HG03354 (cell line): Measurements from ENCODE around the gene EML6.

Experiments used
- ATAC-seq: cut with Tn5 transposase; IDR thresholded peaks from one replicate; pipeline ENCODE4 v1.9.1; 2021; ENCODE audit warnings: mild to moderate bottlenecking; ENCODE audit not compliant: unreplicated experiment, poor library complexity, severe bottlenecking

EML6 gene

DNA sequence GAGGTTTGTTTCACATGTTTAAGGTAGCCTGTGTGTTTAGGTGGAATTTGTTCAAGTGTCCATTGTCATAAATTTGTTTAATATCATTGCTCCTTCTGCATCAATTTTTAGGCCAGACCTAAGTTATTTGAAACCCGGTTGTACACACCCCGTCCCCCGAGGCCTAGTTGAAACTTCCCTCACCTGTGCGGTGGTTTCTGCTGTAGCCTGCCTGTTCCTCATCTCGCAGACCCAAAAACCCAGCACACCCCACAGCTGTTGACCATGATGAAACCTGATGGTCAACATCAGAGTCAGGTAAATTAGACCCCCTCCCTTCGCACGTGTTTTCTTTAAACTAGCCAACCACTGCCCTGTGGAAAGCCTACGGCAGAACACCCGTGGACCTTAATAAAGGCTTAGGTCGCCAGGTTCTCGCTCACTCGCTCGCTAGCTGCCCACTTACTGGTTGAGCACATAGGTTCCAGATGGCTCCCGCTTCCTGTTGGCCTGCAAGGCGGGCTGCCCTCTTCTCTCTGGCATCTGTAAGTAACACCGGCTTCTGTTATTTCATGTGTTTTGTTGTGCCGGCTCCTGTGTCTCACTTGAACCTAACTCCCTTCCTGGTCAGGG, 64.4 kb downstream of the EML6 start:
- no peak for ATAC-seq

GRCh38 chr2:54789878-54790277, 66.4 kb downstream of the EML6 start:
- ATAC-seq = no peak

DNA sequence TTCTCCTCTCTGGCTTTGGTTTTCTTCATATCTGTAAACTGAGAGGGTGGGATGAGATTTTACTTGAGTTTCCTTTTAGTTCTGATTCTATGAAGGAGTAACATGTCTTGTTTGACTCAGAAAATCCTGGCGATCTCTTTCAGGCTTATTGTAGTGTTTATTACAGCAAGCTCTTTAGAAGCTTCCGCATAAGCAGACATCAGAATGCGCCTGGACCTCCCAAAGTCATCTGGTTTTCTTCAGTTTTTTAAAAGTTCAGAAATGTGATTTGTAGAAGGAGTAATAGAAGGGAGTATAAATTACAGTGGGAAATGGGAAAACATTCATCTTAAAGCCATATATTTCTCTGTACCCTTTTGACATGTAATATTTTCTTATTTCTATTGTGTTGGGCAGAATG, 68.4 kb downstream of the EML6 start:
- ATAC-seq = no peak

DNA sequence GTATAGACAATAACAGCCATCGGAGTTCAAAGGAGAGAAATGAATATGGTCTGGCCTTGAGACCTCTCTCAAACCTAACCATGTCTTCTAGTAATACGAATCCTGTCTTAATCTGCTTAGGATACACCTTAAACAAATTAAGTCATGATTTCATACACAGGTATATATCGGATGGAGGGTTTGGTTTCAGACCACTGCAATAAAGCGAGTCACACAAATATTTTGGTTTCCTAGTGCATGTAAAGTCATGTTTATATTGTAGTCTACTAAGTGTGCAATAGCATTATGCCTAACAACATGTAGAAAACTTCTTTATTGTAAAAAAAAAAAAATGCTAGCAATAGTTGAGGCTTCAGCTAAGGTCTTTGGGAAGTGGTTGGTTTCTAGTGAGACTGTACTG, 73.8 kb downstream of the EML6 start:
- no peak for ATAC-seq

- ATAC-seq = no peak
Observed at GRCh38 chr2:54801352-54801751, 77.9 kb downstream of the EML6 start.

GRCh38 chr2:54803783-54804751, 80.6 kb downstream of the EML6 start:
- ATAC-seq = no peak

GRCh38 chr2:54805255-54805654, 81.8 kb downstream of the EML6 start:
- no peak for ATAC-seq

GRCh38 chr2:54806975-54807374, 83.5 kb downstream of the EML6 start:
- no peak for ATAC-seq

DNA sequence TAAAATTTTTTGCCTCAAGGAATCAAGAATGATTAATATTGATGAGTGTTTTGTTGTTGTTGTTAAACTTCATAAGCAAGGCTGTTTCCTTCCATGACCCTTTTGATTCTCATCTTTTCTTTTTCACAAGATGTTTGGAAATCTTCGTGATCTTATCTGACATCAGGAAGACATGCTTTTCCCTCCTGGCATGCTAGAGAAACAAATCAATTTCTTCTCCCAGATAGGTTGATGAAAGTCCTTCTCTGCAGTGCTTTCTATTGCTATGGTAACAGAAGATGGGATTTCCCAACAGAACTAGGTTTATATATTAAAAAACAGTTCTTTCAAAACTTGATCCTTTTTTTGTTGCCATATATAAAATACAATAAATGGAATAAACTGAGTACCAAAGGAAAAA, 85.2 kb downstream of the EML6 start:
- no peak for ATAC-seq

DNA sequence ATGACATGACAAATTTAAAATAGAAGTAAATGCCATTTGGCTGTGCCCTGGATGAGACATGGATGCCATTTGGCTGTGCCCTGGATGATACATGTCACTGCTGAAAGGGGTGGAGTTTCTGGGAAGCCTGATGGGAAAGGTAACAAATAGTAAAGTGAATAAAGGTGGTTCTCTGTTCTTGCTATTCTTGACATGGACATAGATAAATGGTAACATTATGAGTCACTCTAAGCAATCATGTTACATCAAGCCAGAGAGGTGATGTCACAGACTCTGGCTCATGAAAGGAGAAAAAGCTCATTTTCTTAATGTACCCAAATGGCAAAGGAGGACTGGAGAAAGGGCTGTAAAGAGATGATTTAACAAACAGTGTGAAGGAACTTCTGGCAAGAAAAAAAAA, 86.4 kb downstream of the EML6 start:
- no peak for ATAC-seq

DNA sequence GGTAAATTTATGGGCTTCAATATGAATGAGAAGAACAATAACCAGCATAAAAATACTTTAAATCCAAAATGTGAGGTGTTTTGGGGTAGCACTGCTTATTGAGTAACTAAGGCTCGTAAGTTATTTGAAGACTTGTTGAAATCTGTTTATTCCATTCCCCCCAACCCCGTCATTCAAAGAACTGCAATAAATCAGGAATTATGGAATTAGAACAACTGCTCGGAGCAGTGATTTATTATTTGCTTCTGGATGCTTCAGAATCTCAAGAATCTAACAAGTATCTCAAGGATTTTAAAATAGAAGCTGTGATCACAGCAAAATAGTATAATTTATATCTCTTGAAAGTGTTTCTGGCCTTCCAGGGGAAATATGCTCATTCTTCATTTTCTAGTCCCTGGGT, 86.8 kb downstream of the EML6 start:
- ATAC-seq = no peak

GRCh38 chr2:54813584-54813983, 90.1 kb downstream of the EML6 start:
- no peak for ATAC-seq

- no peak for ATAC-seq
Observed at GRCh38 chr2:54814389-54815147, 91.1 kb downstream of the EML6 start.

DNA sequence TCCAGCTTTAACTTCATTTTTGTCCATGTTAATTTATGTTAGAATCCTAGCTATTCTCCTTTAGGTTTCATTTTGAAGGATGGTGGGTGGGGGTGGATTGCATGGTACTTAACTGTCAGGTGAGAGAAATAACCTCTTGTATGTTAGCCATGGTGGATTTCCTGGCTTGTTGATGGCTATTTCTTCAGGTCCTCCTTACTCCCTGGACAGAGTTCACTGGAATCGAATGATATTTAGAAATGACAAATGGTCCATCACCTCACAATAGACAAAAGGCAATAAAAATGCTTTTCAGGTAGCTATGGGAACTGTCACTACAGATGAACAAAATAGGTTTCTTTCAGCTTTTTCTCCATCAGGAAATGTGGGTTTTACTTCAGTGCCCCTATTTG, 91.7 kb downstream of the EML6 start:
- ATAC-seq = no peak

DNA sequence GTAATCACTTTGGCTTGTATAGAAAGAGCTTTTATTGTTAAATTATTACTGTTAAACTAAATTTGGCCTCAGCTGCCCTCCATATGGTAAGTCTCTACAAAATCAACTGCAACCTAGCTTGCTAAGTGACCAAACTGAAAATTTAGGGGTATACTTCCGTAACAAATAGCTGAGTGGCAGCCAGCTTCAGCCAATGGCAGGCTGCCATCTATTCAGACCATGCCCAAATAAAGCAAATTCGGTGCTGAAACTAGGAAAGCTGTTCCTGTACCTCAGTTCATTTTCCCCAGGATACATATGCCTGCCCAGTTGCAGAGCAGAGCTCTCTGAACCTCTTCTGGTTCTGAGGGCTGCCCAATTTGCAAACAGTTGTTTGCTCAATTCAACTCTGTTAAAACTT, 94.8 kb downstream of the EML6 start:
- no peak for ATAC-seq

- no peak for ATAC-seq
Observed at GRCh38 chr2:54820558-54820957, 97.1 kb downstream of the EML6 start.

- ATAC-seq = no peak
Observed at GRCh38 chr2:54824567-54824966, 101.1 kb downstream of the EML6 start.

GRCh38 chr2:54830546-54830945, 107.1 kb downstream of the EML6 start:
- ATAC-seq = no peak

DNA sequence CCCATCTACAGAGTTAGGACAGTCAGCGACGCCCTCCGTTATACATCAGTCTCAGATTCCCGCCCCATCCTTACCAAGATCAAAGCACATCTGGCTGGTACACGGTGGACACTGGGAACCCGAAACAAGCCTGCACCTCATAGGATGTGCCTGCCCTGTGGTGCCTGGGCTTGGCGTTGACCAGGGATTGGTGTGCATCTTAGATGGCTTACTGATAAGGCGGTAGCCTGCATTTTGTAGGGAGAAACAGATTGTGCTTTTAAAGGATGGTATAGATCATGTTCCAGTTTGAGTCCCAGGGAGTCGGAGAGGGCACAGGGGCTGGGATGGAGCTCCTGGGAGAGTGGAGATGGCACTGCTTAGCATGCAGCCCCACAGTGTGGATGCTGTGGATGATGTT, 108.0 kb downstream of the EML6 start:
- no peak for ATAC-seq

DNA sequence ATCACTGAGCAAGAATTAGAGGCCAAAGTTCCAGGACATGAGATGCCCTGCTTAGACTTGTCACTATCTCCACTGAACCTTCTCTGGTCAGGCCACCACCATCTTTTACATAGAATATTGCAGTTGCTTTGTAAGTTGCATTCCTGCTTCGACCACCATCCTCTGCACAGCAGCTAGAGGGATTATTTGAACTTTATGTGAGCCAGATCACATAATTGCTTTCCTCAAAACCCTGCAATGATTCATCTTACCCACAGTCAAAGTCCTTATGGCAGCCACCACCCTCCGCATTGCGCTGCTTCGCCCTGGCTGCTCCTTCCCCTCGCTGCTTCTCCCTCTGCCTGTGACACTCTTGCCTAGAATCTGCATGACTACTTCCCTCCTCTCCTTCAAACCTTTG, 111.3 kb downstream of the EML6 start:
- no peak for ATAC-seq

GRCh38 chr2:54836477-54836876, 113.0 kb downstream of the EML6 start:
- no peak for ATAC-seq
